A673 (cell line): ENCODE results near the gene CNFN.

Source experiments
- CTCF ChIP-seq: fragments of 300-800, 200-600 bp; sonication (generic); conservative IDR thresholded peaks from 2 replicates; pipeline ENCODE4 v1.5.1; 2017; ENCODE audit warnings: low read depth, mild to moderate bottlenecking, antibody characterized with exemption, low read length, moderate library complexity, mixed read lengths
- EZH2 ChIP-seq: fragments of 200-600 bp; sonication (generic); IDR thresholded peaks from 2 replicates; pipeline ENCODE4 v1.6.1; 2017; ENCODE audit warnings: borderline replicate concordance, low read depth, mild to moderate bottlenecking, mixed read lengths, antibody characterized with exemption, low read length; ENCODE audit not compliant: poor library complexity, severe bottlenecking

- TF ChIP-seq CTCF (no peak), EZH2 (no peak)
Observed at GRCh38 chr19:42376177-42376555, 13.9 kb downstream of the CNFN start.
